GM11168 (cell line): ENCODE data around the gene TFF2.

ENCODE experiments used
- in situ Hi-C: fragments of 300-500 bp; cut with MboI; formaldehyde crosslinking; loops from one replicate; pipeline ENCODE4 v1.12.0; 2022; ENCODE audit warnings: low sequenced_read_pairs; ENCODE audit not compliant: unreplicated experiment

TFF2 gene

DNA sequence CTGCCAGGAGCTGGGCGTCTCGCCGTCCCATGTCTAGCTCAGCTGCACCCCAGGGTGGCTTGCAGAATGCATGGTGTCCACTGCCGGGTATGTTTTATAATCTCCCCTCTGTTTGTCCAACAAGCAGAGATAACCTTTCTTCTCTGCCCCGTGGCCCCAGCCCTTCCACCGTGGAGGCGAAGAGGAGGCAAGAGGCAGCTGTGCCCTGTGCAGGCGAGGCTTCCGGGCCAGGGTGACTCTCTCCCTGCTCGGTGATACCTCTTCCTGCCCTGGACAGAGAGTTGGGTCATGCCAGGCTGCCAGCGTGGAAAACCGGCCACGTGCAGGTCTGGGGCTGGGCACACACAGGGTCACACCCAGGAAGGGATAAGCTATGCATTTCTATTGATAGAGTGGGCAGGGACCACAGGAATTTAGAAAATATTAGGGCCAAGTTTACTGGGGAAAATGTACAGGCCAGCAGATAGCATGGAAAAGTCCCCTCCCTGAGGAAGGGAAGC, at the start of gene TFF2:
TFF2 (minus strand) TSS at position 68 of the 500 bp plus-strand sequence; CDS start at position 31, 37 bp downstream.
- in situ Hi-C loops = no loop called here

GRCh38 chr21:42400525-42400924, 49.7 kb upstream of the TFF2 start:
- in situ Hi-C loops = no loop called here

DNA sequence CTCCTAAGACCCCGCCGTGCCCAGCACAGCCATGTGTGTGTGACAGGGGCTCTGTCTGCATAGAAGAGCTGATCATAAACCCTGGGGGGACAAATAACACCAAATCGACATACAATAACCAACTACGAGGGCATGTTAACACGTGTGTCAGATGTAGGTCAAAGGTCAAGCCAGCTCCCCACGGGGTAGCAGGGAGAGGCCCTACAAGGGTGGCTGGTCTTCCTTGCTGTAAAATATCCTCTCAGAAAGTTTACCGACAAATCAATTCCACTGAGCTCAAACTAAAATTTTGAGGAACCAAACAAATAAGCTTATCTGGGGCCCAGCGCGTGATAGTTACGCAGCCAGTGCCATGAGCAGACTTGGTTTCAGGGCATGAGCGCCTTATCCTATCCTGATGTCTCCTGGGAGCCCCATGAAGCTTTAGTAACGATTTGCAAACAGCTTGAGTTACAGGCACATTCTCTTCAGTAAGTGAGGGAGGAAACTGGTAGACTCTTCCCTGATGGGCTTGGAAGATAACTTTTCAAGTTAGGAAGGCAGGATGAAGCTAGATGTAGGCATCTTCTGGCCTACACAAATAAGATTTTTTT, 47.7 kb upstream of the TFF2 start:
- in situ Hi-C loops = no loop called here

DNA sequence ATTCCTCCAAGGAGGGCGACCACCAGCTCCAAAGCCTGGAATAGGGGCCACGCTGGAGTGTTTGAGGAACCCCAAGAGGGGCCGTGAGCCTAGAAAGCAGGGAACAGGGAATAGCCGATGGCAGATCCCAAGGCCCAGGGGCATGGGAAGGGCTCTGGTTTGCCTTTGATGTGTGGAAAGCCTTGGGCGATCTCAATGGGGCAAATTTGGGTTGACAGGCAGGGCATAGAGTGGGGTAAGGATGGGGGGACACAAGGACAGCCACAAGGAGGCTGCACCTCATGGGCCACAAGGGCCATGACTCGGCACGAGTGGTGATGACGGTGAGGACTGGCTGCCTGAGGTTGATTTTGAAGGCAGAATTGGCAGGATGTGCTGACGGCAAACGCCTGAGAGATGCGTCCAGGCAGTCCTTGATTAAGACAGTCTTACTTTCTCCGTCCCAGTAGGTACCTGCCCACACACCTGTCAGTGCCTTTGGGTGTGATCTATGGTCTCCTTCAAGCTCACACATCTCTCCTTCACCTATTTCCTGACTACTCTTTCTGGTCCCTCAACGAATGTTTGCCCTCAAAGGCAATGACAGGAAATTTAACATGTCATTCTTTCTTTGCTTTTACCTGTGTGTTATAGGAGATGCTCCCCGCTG, 47.1 kb upstream of the TFF2 start:
- in situ Hi-C loops = no loop called here

DNA sequence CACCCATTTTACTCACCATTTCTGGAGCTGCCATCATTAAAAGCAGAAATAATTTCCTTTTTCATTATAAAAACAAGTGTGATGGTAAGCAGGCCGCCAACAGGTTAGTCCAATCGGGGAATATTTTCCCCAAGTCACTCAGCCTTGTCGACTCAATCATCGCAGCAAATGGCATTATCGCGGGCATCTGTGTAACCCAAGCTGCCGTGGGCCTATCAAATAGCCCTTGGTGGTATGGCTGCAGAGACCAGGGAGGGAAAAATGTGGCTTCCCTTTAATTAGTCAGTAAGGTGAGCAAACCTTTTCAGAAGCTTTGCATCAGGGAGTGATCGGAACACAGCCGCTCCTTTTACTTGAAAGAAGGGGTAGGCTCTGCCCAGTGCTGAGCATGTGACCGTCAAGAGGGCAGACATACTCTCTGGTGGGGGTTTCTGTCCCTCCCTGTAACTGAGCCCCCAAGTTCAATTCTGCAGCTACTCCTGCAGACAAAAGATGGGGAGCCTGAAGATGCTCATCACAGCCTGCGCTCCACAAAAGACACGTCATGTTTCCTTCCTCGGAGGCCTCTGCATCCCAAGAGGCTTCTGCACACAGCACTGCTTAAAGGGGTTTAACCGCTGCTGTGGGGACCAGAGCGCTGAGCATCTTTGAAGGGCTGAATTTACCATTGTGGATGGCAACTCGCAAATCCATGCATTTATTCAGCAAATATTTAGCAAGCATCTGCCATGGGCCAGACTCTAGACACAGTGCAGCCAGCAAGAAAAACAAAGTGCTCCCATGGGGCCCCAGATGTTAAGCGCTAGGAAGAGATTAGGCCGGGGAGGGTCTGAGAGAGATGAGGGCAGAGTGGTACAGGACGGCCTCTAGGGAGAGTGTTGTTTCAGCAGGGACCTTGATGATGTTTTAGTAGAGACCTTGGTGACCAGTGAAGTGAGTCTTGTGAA, 46.3 kb upstream of the TFF2 start:
- in situ Hi-C loops = no loop called here

GRCh38 chr21:42395905-42396651, 45.3 kb upstream of the TFF2 start, which contains the start of gene TMPRSS3:
Gene TMPRSS3 (minus strand): TSS chr21:42396052. CDS start chr21:42395417, 635 bp downstream.
- in situ Hi-C loops = no loop called here

DNA sequence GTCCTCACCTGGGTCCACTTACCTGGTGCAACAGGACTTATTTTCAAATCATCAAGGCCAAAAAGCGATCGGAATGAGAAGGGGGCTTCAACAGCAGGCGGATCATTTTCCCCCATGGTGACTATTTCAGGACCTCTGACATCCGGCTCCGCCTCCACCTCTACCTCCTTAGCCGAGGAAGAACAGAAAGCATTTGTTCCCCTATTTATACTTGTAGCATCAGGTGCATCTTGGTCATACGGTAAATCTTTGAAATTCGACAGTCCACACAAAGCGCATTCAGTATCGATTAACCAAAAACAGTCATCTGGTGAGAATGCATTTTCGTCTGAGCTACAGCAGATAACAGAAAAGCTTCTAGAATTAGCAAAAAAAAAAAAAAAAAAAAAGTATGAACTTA, 44.5 kb upstream of the TFF2 start:
- in situ Hi-C loops = no loop called here

GRCh38 chr21:42393443-42393950, 42.7 kb upstream of the TFF2 start:
- in situ Hi-C loops = loop anchor here (5.0 kb wide), 1 partner anchor 54 kb away; no protein-coding TSS in a partner anchor

DNA sequence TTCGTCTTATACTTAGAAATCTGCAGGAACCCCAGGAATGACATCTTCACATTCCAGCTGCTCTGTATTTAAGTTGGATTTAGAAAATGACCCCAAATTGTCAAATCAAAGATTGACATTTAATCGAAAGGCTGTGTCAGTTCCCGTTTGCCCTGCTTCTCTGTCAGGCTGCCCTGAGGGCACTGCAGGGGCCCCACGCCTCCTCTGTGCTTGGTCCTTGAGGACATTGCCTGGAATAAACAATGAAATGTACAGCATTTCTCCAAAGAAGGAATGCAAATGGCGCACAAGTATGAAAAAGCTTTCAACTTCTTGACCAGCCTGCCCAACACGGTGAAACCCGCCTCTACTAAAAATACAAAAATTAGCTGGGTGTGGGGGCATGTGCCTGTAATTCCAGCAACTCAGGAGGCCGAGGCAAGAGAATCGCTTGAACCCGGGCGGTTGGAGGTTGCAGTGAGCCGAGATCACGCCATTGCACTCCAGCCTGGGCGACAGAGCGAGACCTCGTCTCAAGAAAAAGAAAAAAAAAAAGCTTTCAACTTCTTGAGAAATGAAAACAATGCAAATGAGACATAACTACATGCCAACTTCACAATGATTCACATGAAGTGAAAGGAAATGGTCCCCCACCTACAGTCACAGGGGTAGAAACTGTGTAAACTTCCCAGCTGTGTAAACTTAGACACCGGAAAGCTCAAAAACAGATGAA, 42.1 kb upstream of the TFF2 start:
- in situ Hi-C loops = loop anchor here (5.0 kb wide), 1 partner anchor 54 kb away; no protein-coding TSS in a partner anchor

- in situ Hi-C loops = loop anchor here (5.0 kb wide), 1 partner anchor 56 kb away; no protein-coding TSS in a partner anchor
Observed at GRCh38 chr21:42391297-42391696, 40.5 kb upstream of the TFF2 start.

DNA sequence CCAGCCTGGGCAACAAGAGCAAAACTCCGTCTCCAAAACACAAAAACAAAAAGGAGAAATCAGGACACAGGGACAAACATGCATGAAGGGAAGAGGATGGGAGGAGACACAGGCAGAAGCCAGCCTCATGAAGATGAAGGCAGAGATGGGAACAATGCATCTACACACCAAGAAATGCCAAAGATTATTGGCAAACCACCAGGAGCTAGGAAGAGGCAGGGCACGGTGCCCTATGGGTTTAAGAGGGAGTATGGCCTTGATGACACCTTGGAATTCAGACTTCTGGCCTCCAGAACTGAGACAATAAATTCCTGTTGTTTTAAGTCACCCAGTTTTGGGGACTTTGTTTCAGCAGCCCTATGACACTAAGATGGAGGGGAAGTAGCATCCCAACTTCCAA, 39.9 kb upstream of the TFF2 start:
- in situ Hi-C loops = loop anchor here (5.0 kb wide), 1 partner anchor 57 kb away; no protein-coding TSS in a partner anchor

GRCh38 chr21:42390193-42390592, 39.4 kb upstream of the TFF2 start:
- in situ Hi-C loops = loop anchor here (5.0 kb wide), 1 partner anchor 57 kb away; no protein-coding TSS in a partner anchor

- in situ Hi-C loops = no loop called here
Observed at GRCh38 chr21:42389449-42389835, 38.6 kb upstream of the TFF2 start.

- in situ Hi-C loops = no loop called here
Observed at GRCh38 chr21:42388740-42389448, 38.1 kb upstream of the TFF2 start.

DNA sequence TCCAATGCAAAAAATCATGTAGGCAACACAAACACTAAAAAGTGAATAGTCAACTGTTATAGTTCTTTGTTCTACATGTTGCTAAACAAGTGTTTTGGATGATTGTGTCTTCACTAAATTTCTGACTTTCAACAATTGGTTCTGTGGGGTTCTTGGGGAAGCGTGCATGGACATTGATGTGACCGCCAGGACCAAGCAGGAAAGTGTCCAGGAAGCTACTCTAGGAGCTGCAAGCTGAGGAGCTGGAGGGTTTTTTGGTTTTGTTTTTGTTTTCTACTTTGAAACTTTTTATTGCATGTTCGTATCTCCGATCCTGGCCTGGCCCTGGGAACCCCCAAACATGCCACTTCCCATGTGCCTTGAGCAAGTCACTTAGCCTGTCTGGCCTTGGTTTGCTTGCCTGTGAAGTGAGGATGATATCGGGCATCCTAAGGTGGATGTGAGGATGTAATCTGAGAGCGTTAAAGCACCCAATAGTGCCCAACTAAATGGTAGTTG, 37.1 kb upstream of the TFF2 start:
- in situ Hi-C loops = no loop called here

DNA sequence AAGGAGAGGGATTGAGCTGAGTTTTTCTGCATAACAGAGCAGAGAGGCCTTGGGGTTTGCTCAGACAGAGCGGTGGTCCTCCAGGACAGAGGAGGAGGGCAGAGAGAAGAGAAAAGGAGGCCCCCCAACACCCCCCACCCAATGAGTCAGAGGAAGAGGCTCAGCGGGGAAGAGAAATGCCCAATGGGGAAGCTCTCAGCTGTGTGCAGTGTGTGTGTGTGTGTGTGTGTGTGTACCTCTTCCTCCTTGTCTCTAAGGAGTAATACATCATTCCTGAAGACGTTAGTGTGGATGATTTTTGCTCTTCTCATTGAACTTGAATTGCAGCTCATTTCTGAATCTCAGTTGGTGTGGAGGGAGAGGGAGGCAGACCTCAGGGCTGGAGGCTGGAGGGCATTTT, 36.4 kb upstream of the TFF2 start:
- in situ Hi-C loops = no loop called here

GRCh38 chr21:42386034-42386591, 35.3 kb upstream of the TFF2 start:
- in situ Hi-C loops = no loop called here

- in situ Hi-C loops = no loop called here
Observed at GRCh38 chr21:42385619-42386018, 34.8 kb upstream of the TFF2 start.
